ENCODE measurements around the gene ELFN1.

Gene ELFN1

GRCh38 chr7:1752771-1753563 is 82.9 kb downstream of the ELFN1 start:
- H3K4me3 ChIP-seq (ENCODE audit: low read depth, low read length) = no peak overlapping the region
- no peak for TF ChIP-seq CTCF (IDR thresholded peaks at IDR 0.05; ENCODE audit: low read depth, low read length)

GRCh38 chr7:1753564-1753867 is 83.4 kb downstream of the ELFN1 start:
- TF ChIP-seq CTCF (IDR thresholded peaks at IDR 0.05; ENCODE audit: low read depth, low read length) = no peak
- H3K4me3 ChIP-seq (ENCODE audit: low read depth, low read length) = no peak overlapping the region

GRCh38 chr7:1754345-1754908 is 84.3 kb downstream of the ELFN1 start:
- no peak overlapping the region for H3K4me3 ChIP-seq (ENCODE audit: low read depth, low read length)
- TF ChIP-seq CTCF (IDR thresholded peaks at IDR 0.05; ENCODE audit: low read depth, low read length) = no peak

GRCh38 chr7:1755783-1756625 is 85.9 kb downstream of the ELFN1 start:
- TF ChIP-seq CTCF (IDR thresholded peaks at IDR 0.05; ENCODE audit: low read depth, low read length) = no peak
- no peak overlapping the region for H3K4me3 ChIP-seq (ENCODE audit: low read depth, low read length)

- H3K4me3 ChIP-seq (ENCODE audit: low read depth, low read length) = no peak overlapping the region
- TF ChIP-seq CTCF (IDR thresholded peaks at IDR 0.05; ENCODE audit: low read depth, low read length) = no peak
Measured at GRCh38 chr7:1757601-1758000, 87.5 kb downstream of the ELFN1 start.

GRCh38 chr7:1758028-1758858 is 88.2 kb downstream of the ELFN1 start:
- TF ChIP-seq CTCF (IDR thresholded peaks at IDR 0.05; ENCODE audit: low read depth, low read length) = peak; percentile 32; the same call in 1 of the 2 replicates
- no peak overlapping the region for H3K4me3 ChIP-seq (ENCODE audit: low read depth, low read length)
